Astrocyte (in vitro differentiated cells and primary cell): ENCODE results near the gene BFSP2.

Experiments
- CTCF ChIP-seq: IDR thresholded peaks from 2 replicates; pipeline ENCODE4 v1.5.1; 2011; ENCODE audit warnings: low read depth, mild to moderate bottlenecking, inconsistent platforms, low read length, moderate library complexity; ENCODE audit not compliant: insufficient read depth
- EZH2 ChIP-seq: IDR thresholded peaks from 2 replicates; pipeline ENCODE4 v1.6.1; 2012; ENCODE audit warnings: mild to moderate bottlenecking, low read length, inconsistent platforms; ENCODE audit not compliant: insufficient read depth

- TF ChIP-seq CTCF (no peak), EZH2 (no peak)
Observed at GRCh38 chr3:133425898-133426297, 26.0 kb downstream of the BFSP2 start.
